ENCODE measurements around the gene SLC37A3.
"Not testable (repeated sequence)": the region's sequence is repeated elsewhere in the genome, so short reads cannot be mapped to it uniquely, and the experiment has no call there.

The SLC37A3 gene

GRCh38 chr7:140314573-140315480, 83.5 kb downstream of the SLC37A3 start:
- H3K9me3 ChIP-seq, result peaks cover 0 to 7% (median 7%) of the 10 kb centered on the region in 3 donors
- peaks cover 0 to 19% (median 17%) of the 10 kb centered on the region in 4 donors for H3K4me1 ChIP-seq
- peak overlapping the region; percentile 74 to 77 for H3K27ac ChIP-seq
- DNase-seq, result no peak
- no peak overlapping the region for H3K4me3 ChIP-seq
- H3K36me3 ChIP-seq, result peaks cover 0 to 9% (median 0%) of the 10 kb centered on the region in 3 donors
- TF ChIP-seq CTCF (IDR thresholded peaks at IDR 0.05), result no peak
- H3K27me3 ChIP-seq, result no peaks in the 10 kb centered on the region
- intact Hi-C loops (cut with DNase I; ENCODE audit: low total_unique reads), result loop anchor here (5.0 kb wide), 1 partner anchor 138 kb away; the partner anchor contains the start of gene KDM7A

DNA sequence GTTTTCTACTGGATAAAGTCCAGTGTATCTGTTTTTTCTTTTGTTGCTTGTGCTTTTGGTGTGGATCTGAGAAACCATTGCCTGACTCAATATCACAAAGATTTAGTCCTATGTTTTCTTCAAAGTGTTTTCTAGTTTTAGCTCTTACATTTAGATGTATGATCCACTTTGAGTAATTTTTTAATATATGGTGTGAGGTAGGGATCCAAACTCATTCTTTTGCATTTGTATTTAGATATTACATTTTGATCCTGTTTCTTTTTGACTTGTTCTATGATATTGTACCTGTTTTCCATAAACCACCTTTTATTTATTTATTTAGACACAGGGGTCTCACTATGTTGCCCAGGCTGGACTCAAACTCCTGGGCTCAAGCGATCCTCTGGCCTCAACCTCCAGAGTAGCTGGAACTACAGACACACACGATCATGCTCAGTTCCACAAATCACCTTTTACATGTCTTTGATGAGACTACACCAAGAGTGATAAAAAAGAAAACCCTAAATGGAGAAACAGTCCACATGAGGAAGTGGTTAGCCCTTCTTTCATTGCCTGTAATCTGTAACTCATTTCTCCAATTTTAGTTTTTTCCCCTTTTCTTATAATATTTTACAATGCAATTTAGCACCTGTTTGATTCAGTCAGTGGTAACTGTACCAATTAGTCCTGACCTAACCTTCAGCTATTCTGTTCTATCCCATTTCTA, 86.0 kb downstream of the SLC37A3 start:
- H3K4me1 ChIP-seq, result peaks cover 0 to 19% (median 17%) of the 10 kb centered on the region in 4 donors
- intact Hi-C loops (cut with DNase I; ENCODE audit: low total_unique reads), result no loop called here
- H3K4me3 ChIP-seq, result no peak overlapping the region
- no peak for DNase-seq
- H3K27ac ChIP-seq, result no peak overlapping the region
- peaks cover 0 to 7% (median 7%) of the 10 kb centered on the region in 3 donors for H3K9me3 ChIP-seq
- H3K27me3 ChIP-seq, result no peaks in the 10 kb centered on the region
- H3K36me3 ChIP-seq, result peaks cover 0 to 9% (median 0%) of the 10 kb centered on the region in 3 donors
- TF ChIP-seq CTCF (IDR thresholded peaks at IDR 0.05), result no peak

GRCh38 chr7:140311128-140311527, 87.2 kb downstream of the SLC37A3 start:
- H3K9me3 ChIP-seq; H3K4me3 ChIP-seq; H3K27me3 ChIP-seq; intact Hi-C loops (cut with DNase I; ENCODE audit: low total_unique reads); H3K36me3 ChIP-seq; DNase-seq; H3K27ac ChIP-seq: not testable (repeated sequence)
- H3K4me1 ChIP-seq, result peaks cover 0 to 11% (median 9%) of the 10 kb centered on the region in 4 donors

DNA sequence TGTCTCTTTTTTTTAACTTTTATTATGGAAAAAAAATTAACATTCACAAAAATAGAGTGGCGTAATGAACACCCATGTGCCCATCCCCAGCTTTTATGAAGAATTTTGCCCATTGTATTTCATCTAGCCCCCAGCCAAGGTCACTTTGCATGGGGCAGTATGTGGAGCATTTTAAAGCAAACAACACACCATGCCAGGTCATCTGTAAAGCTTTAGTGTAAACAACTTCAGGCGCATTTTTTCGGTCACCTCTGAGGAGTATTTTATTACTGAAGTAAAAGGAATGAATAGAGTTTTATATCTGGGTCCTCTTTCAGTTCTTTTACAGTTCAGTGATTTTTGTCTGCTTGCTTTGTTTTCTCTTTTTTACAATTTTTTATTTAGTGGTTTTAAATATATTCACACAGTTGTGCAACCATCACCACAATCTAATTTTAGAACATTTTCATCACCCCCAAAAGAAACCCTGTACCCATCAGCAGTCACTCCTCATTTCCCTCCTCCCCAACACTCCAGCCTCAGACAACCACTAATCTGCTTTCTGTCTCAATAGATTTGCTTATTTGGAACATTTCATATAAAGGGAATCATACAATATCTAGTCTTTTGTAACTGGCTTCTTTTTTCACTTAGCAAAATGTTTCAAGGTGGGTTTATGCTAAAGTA, 87.9 kb downstream of the SLC37A3 start:
- no peak for TF ChIP-seq CTCF (IDR thresholded peaks at IDR 0.05)
- peaks cover 0 to 7% (median 7%) of the 10 kb centered on the region in 3 donors for H3K9me3 ChIP-seq
- H3K4me1 ChIP-seq, result peaks cover 0 to 4% (median 3%) of the 10 kb centered on the region in 4 donors
- H3K27me3 ChIP-seq, result no peaks in the 10 kb centered on the region
- DNase-seq, result no peak
- intact Hi-C loops (cut with DNase I; ENCODE audit: low total_unique reads), result no loop called here
- no peak overlapping the region for H3K4me3 ChIP-seq
- no peak overlapping the region for H3K27ac ChIP-seq
- H3K36me3 ChIP-seq, result peaks cover 0 to 9% (median 0%) of the 10 kb centered on the region in 3 donors

GRCh38 chr7:140308060-140308459, 90.3 kb downstream of the SLC37A3 start:
- H3K4me1 ChIP-seq, result no peaks in the 10 kb centered on the region
- no peak overlapping the region for H3K27ac ChIP-seq
- TF ChIP-seq CTCF (IDR thresholded peaks at IDR 0.05), result no peak
- no peak for DNase-seq
- H3K4me3 ChIP-seq, result no peak overlapping the region
- peaks cover 0 to 7% (median 7%) of the 10 kb centered on the region in 3 donors for H3K9me3 ChIP-seq
- H3K27me3 ChIP-seq, result no peaks in the 10 kb centered on the region
- H3K36me3 ChIP-seq, result peaks cover 0 to 9% (median 0%) of the 10 kb centered on the region in 3 donors
- intact Hi-C loops (cut with DNase I; ENCODE audit: low total_unique reads), result no loop called here

All from tibial artery (tissue), 4 donors.